ENCODE data around the gene RDH5.

RDH5 gene

DNA sequence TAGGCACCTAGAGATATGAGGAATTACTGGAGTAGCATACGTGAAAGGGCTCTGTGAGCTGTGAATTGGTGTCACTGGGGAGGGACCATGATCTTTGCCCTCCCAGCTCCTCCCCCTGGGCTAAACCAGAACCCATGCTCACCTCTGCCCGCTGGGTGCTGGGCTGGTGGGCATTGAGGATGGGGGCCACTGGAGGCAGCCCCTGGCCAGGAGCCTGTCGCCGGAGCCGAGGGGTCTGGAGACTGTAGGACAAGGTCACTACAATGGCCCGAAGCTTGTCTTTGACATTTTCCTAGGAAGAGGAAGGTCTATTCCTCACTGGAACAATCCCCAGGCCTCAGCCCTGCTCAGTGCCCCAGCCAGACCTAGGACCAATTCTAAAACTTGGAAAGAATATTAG lies 24.1 kb upstream of the RDH5 start:
- H3K4me3 ChIP-seq (ENCODE audit: low read depth, low read length) = no peak overlapping the region
- TF ChIP-seq, protein P1, sequence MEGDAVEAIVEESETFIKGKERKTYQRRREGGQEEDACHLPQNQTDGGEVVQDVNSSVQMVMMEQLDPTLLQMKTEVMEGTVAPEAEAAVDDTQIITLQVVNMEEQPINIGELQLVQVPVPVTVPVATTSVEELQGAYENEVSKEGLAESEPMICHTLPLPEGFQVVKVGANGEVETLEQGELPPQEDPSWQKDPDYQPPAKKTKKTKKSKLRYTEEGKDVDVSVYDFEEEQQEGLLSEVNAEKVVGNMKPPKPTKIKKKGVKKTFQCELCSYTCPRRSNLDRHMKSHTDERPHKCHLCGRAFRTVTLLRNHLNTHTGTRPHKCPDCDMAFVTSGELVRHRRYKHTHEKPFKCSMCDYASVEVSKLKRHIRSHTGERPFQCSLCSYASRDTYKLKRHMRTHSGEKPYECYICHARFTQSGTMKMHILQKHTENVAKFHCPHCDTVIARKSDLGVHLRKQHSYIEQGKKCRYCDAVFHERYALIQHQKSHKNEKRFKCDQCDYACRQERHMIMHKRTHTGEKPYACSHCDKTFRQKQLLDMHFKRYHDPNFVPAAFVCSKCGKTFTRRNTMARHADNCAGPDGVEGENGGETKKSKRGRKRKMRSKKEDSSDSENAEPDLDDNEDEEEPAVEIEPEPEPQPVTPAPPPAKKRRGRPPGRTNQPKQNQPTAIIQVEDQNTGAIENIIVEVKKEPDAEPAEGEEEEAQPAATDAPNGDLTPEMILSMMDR (IDR thresholded peaks at IDR 0.05; ENCODE audit: low read depth, low read length) = no peak

DNA sequence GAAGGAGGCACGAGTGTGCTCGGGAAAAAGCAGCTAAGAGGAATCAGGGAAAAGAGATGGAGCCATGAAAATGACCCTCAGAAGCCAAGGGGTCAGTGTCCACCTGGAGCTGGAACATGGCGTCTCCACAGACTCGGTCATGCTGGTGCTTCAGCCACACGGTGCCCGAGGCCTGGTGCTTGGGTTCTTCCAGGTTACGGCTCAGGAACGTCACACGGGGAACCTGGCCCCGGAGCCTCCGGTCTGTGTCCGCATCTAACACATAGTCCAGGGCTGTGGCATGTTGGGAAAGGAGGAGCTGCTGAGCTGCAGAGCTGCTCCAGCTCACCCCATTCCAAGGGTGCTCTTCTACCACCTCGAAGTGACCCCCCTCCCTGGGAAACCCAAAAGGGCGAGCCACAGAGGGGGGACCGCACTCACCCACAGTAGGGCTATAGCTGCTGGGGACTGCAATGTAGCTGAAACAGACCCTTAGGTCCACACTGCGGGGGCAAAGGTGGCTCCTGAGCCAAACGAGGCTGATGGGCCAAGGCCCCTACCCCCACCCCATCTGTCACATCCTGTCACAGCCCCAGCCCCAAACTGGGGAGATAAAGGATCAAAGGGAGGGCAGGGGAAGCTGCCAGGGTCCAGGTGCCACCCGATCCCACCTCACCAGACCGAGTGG lies 23.3 kb upstream of the RDH5 start:
- H3K4me3 ChIP-seq (ENCODE audit: low read depth, low read length) = no peak overlapping the region
- TF ChIP-seq, protein P1 (IDR thresholded peaks at IDR 0.05; ENCODE audit: low read depth, low read length) = no peak

DNA sequence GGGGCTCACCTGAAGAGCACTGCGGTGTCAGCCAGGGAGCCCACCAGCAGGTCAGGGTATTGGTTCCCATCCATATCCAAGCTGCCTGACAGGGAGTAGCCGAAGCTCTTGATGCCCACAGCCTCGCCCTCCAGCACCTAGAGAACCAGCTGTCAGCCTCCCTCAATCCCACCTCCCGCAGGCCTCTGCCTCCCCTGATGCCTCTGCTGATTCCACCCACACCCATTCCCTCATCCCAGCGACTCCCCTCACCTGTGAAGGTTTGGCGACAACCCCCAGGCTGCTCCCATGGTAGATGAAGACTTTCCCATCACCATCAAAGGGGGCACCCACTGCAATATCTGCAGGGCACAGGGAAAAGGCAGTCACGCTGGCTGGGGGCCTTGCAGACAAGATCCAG lies 22.5 kb upstream of the RDH5 start:
- H3K4me3 ChIP-seq (ENCODE audit: low read depth, low read length) = no peak overlapping the region
- TF ChIP-seq, protein P1 (IDR thresholded peaks at IDR 0.05; ENCODE audit: low read depth, low read length) = no peak

DNA sequence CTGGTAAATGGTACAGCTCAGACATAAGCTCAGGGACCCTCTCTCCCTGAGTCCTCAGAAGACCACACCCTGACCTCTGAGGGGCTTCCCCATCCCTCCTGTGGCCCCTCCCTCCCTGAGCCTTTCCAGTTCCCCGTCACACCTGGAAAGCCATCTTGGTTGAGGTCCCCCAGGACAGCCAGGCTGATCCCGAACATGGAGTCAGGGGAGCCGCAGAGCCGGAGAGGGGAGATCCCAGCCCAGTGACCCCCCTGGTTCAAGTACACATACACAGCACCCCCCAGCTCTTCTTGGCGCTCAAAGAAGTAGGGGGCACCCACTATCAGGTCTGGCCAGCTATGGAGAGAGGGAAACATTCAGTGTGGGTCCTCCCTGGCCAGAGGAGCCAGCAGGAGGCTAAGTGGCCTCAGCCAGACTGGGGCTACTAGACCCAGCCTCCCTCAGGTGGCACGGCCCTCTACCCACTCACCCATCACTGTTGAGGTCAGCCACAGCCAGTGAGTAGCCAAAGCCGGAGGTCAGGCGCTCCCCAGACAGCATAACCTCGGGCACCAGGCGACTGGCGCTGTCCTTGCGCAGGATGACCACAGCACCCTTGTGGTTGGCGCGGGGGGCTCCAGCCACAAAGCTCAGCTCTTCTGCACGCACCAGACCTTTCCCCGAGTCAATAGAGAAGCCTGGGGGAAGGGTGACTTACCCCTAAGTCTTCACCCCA lies 21.8 kb upstream of the RDH5 start:
- TF ChIP-seq, protein P1 (IDR thresholded peaks at IDR 0.05; ENCODE audit: low read depth, low read length) = no peak

DNA sequence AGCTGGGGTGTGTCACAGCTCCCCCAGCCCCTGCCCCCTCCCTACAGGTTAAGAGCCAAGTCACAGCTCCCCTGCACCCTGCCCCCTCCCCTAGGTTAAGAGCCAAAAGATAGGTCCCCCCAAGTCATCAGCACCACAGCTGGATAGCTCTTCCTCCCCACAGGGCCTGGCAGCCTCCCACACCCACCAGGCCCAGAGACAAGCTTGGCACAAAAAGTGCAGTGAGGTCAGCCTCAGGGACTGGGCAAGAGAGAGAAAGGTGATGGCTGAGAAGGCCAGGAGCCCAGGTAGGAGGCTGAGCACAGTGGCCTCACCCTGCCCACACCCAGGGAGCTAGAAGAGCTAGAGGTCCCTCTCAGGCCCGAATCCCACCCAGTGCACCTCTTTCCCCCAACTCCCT lies 21.2 kb upstream of the RDH5 start:
- H3K4me3 ChIP-seq (ENCODE audit: low read depth, low read length) = no peak overlapping the region
- TF ChIP-seq, protein P1 (IDR thresholded peaks at IDR 0.05; ENCODE audit: low read depth, low read length) = no peak

More for the DNA sequence above, 21.8 kb upstream of the RDH5 start:
- H3K4me3 ChIP-seq (ENCODE audit: low read depth, low read length) = no peak overlapping the region

DNA sequence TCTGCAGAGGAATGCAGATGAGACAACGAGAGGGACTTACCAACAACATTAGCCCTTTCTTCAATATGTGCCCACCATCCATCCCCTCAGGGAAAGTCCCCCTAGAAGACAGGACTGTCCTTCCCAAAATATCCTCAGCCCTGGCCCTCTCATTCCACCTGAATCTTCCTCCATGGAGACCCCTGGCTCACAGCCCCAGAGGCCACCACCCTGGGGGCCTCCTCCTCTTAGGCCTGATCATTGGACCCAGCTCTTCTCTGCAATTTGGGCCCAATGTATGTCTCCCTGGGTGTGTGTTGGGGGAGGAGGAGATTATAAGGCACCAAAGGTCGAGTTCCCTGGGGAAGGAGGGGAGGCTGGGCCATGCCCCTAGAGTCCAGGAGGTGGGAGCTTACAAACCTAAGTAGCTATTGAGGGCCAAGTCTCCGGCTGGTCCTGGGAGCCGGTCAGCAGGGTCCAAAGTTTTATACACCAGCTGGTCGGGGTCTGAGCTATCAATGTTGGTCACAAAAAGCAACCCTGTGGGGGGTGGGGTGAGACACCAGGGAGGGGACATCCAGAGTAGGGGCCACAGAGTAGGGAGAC lies 20.6 kb upstream of the RDH5 start:
- TF ChIP-seq, protein P1 (IDR thresholded peaks at IDR 0.05; ENCODE audit: low read depth, low read length) = no peak
- no peak overlapping the region for H3K4me3 ChIP-seq (ENCODE audit: low read depth, low read length)

Measured in WI38 (cell line).